Epithelial cell of esophagus (primary cell): ENCODE results near the gene ANO4.

Experiments used
- DNase-seq: peaks from one replicate; pipeline ENCODE4 v3.0.0; 2010; ENCODE audit warnings: low read depth
- H3K4me3 ChIP-seq: 2 replicates; pipeline ENCODE4 v1.5.1; 2011; ENCODE audit warnings: mild to moderate bottlenecking, low read length, control low read depth
- CTCF ChIP-seq: IDR thresholded peaks from 2 replicates; pipeline ENCODE4 v1.5.1; 2011; ENCODE audit warnings: low read depth, mild to moderate bottlenecking, low read length, control low read depth, inconsistent platforms; ENCODE audit not compliant: insufficient read depth; ENCODE audit errors: missing control alignments

Gene ANO4

DNA sequence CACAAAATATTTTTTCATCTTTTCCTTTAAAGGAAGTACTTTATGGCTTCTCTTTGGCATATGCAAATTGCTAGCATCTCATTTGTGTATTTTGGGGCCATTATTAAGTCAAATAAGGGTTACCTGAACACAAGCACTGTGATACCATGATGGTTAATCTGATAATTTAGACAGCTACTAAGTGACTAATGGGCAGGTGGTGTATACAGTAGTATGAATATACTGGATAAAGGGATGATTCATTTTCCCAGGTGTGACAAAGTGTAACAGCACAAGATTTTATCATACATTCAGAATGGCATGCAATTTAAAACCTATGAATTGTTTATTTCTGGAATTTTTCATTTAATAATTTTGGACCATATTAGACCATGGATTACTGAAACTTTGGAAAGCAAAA is 27.2 kb upstream of the ANO4 start:
- peak; percentile 71 for DNase-seq
- no peak for TF ChIP-seq CTCF
- no peak overlapping the region for H3K4me3 ChIP-seq

DNA sequence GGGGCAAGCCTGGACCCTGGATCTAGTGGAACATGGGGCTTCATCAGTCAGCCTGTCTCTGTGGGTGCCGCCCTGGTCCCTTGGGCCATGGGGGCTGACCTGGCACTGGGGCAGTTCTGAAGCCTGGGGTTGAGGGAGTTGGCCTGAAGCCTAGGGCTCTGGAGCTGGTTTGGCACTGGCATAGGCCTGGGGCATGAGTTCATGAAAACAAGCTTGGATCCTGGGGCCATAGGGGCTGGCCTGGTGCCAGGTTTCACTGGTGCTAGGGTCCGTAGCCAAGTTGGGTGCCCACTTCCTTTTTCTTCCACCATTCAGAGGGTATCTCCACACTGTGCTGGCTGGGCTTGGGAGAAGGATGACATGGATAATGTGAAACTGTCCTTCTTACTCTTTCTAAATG is 26.6 kb upstream of the ANO4 start:
- no peak overlapping the region for H3K4me3 ChIP-seq
- DNase-seq, result no peak
- TF ChIP-seq CTCF, result no peak

GRCh38 chr12:100778967-100779590 is 15.5 kb upstream of the ANO4 start:
- no peak for TF ChIP-seq CTCF
- no peak for DNase-seq
- no peak overlapping the region for H3K4me3 ChIP-seq

DNA sequence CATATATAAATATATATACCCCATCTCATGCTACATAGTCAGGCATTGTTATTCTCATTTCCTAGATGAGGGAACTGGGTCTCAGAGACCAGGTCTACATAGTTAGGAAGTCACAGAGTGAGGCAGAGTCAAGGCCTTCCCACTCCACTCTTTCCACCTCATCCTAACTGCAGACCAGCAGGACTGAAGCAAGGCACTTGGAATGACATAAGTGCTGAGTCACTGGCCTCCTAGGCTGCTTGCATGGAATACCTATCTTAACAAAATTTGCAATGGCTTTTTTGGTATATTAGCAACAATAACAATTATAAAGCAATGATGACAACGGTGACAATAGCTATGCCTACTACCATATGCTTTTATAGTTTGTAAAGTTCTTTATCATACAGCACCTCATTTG is 5.4 kb upstream of the ANO4 start:
- no peak overlapping the region for H3K4me3 ChIP-seq
- peak; percentile 69 for DNase-seq
- TF ChIP-seq CTCF, result no peak

- TF ChIP-seq CTCF, result no peak
These were observed 4.6 kb upstream of the ANO4 start for GRCh38 chr12:100789975-100790374.

DNA sequence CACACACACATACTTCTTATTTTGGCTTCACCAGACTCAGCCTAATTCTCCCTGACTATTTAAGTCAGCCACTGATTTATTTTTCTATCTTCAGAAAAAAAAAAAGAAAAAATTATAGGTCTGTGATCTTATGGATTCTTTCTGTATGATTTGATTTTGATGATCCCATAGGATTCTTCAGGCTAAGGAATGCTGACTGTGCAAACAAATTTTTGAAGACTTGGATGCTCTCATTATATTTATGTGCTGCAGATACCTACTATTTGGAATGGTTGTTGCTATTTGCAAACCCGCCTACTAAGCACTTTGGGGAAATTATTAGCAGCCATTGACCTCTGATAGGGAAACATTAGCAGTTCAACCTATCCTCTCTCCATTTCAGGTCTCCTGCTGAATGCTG is 4.0 kb upstream of the ANO4 start:
- no peak for TF ChIP-seq CTCF
- DNase-seq, result no peak
- H3K4me3 ChIP-seq, result no peak overlapping the region

More at GRCh38 chr12:100789975-100790374, 4.6 kb upstream of the ANO4 start:
- no peak for DNase-seq
- H3K4me3 ChIP-seq, result no peak overlapping the region

DNA sequence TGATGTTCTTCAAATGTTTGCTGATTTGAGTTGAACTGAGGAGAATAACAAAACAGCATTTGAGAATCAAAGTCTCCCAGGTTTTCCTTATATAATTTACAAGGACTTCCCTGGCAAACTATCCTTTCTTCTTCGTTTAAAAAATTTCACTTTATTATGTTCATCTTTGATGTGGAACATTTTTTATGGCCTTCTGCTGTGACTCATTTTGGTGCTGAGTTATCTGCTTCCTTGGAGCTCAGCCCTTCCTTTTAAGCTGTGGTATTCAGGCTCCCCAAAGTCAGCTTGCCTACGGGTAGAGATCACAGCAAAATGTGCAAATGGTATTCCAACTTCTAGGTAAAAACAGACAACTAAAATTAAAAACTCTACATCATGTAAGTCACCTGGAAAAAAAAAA is 1.4 kb upstream of the ANO4 start:
- no peak for TF ChIP-seq CTCF
- DNase-seq, result peak; percentile 36
- no peak overlapping the region for H3K4me3 ChIP-seq
